Measurements from ENCODE around the gene TFEC.

The TFEC gene

GRCh38 chr7:115962340-115962739, 68.2 kb downstream of the TFEC start:
- no peak overlapping the region for H2BK5ac ChIP-seq (ENCODE audit: low read depth, low read length, poor library complexity)
- H3K4me3 ChIP-seq (ENCODE audit: low read depth, low read length): no peak overlapping the region
- no peaks in the 10 kb centered on the region for H3K4me1 ChIP-seq (ENCODE audit: control insufficient read depth in 1 of 2, insufficient read depth in 2 of 2, low read length in 2 of 2)
- no peak overlapping the region for H2AFZ ChIP-seq (ENCODE audit: insufficient read depth, low read length, poor library complexity)
- H3K36me3 ChIP-seq (ENCODE audit: control insufficient read depth in 1 of 2, insufficient read depth in 2 of 2, low read length in 2 of 2): no peaks in the 10 kb centered on the region
- no peak overlapping the region for H2BK120ac ChIP-seq (ENCODE audit: insufficient read depth, low read length, poor library complexity)
- H3K18ac ChIP-seq (ENCODE audit: low read length): no peak overlapping the region
- H3K79me2 ChIP-seq (ENCODE audit: control insufficient read depth, insufficient read depth, low read length, poor library complexity): no peaks in the 10 kb centered on the region
- no peak overlapping the region for H3K9ac ChIP-seq (ENCODE audit: low read length)
- DNase-seq: no peak
- H3K4me2 ChIP-seq (ENCODE audit: low read length): no peak overlapping the region
- no peaks in the 10 kb centered on the region for H3K9me3 ChIP-seq (ENCODE audit: insufficient read depth, low read depth, low read length)
- H3K79me1 ChIP-seq (ENCODE audit: low read length): no peaks in the 10 kb centered on the region
- H3K27me3 ChIP-seq (ENCODE audit: insufficient read depth, low read length): no peaks in the 10 kb centered on the region
- H2AK5ac ChIP-seq (ENCODE audit: low read length): no peak overlapping the region
- H3K27ac ChIP-seq (ENCODE audit: low read depth, low read length): no peak overlapping the region
- H3K4ac ChIP-seq (ENCODE audit: low read depth, low read length): no peak overlapping the region
- no peak overlapping the region for H4K8ac ChIP-seq (ENCODE audit: low read depth, low read length)
- H4K91ac ChIP-seq (ENCODE audit: low read depth, low read length): no peak overlapping the region
- H3K23ac ChIP-seq (ENCODE audit: low read length): no peak overlapping the region
- H3K14ac ChIP-seq (ENCODE audit: low read length): no peak overlapping the region
- no peak overlapping the region for H2BK12ac ChIP-seq (ENCODE audit: low read length)
- H4K12ac ChIP-seq (ENCODE audit: low read depth, low read length): no peak overlapping the region

GRCh38 chr7:115953592-115954255, 76.8 kb downstream of the TFEC start:
- H3K79me2 ChIP-seq (ENCODE audit: control insufficient read depth, insufficient read depth, low read length, poor library complexity): no peaks in the 10 kb centered on the region
- no peaks in the 10 kb centered on the region for H3K79me1 ChIP-seq (ENCODE audit: low read length)
- H3K27ac ChIP-seq (ENCODE audit: low read depth, low read length): no peak overlapping the region
- no peak overlapping the region for H3K4ac ChIP-seq (ENCODE audit: low read depth, low read length)
- no peak overlapping the region for H2BK120ac ChIP-seq (ENCODE audit: insufficient read depth, low read length, poor library complexity)
- H2AK5ac ChIP-seq (ENCODE audit: low read length): no peak overlapping the region
- H3K36me3 ChIP-seq (ENCODE audit: control insufficient read depth in 1 of 2, insufficient read depth in 2 of 2, low read length in 2 of 2): no peaks in the 10 kb centered on the region
- no peak overlapping the region for H3K18ac ChIP-seq (ENCODE audit: low read length)
- WGBS (ENCODE audit: extremely low coverage, insufficient coverage, insufficient read length): no CpG with 5 or more reads among the region's 5 CpGs
- H3K4me2 ChIP-seq (ENCODE audit: low read length): no peak overlapping the region
- H3K4me3 ChIP-seq (ENCODE audit: low read depth, low read length): no peak overlapping the region
- no peak overlapping the region for H2BK12ac ChIP-seq (ENCODE audit: low read length)
- no peaks in the 10 kb centered on the region for H3K4me1 ChIP-seq (ENCODE audit: control insufficient read depth in 1 of 2, insufficient read depth in 2 of 2, low read length in 2 of 2)
- H4K8ac ChIP-seq (ENCODE audit: low read depth, low read length): no peak overlapping the region
- H2BK5ac ChIP-seq (ENCODE audit: low read depth, low read length, poor library complexity): no peak overlapping the region
- no peak for DNase-seq
- no peaks in the 10 kb centered on the region for H3K9me3 ChIP-seq (ENCODE audit: insufficient read depth, low read depth, low read length)
- no peak overlapping the region for H3K9ac ChIP-seq (ENCODE audit: low read length)
- no peak overlapping the region for H4K12ac ChIP-seq (ENCODE audit: low read depth, low read length)
- H3K27me3 ChIP-seq (ENCODE audit: insufficient read depth, low read length): no peaks in the 10 kb centered on the region
- no peak overlapping the region for H2AFZ ChIP-seq (ENCODE audit: insufficient read depth, low read length, poor library complexity)
- no peak overlapping the region for H4K91ac ChIP-seq (ENCODE audit: low read depth, low read length)
- H3K23ac ChIP-seq (ENCODE audit: low read length): no peak overlapping the region
- H3K14ac ChIP-seq (ENCODE audit: low read length): no peak overlapping the region

GRCh38 chr7:115952832-115953231, 77.7 kb downstream of the TFEC start:
- Histone ChIP-seq H3K14ac (ENCODE audit: low read length) (no peak overlapping the region), H3K23ac (ENCODE audit: low read length) (no peak overlapping the region), H2BK120ac (ENCODE audit: insufficient read depth, low read length, poor library complexity) (no peak overlapping the region), H3K9ac (ENCODE audit: low read length) (no peak overlapping the region), H2AK5ac (ENCODE audit: low read length) (no peak overlapping the region), H3K27me3 (ENCODE audit: insufficient read depth, low read length) (no peaks in the 10 kb centered on the region), H3K4me1 (ENCODE audit: control insufficient read depth in 1 of 2, insufficient read depth in 2 of 2, low read length in 2 of 2) (no peaks in the 10 kb centered on the region), H4K91ac (ENCODE audit: low read depth, low read length) (no peak overlapping the region), H3K79me2 (ENCODE audit: control insufficient read depth, insufficient read depth, low read length, poor library complexity) (no peaks in the 10 kb centered on the region), H2BK5ac (ENCODE audit: low read depth, low read length, poor library complexity) (no peak overlapping the region), H3K79me1 (ENCODE audit: low read length) (no peaks in the 10 kb centered on the region), H3K4ac (ENCODE audit: low read depth, low read length) (no peak overlapping the region), H3K27ac (ENCODE audit: low read depth, low read length) (no peak overlapping the region), H3K4me2 (ENCODE audit: low read length) (no peak overlapping the region), H3K36me3 (ENCODE audit: control insufficient read depth in 1 of 2, insufficient read depth in 2 of 2, low read length in 2 of 2) (no peaks in the 10 kb centered on the region), H2BK12ac (ENCODE audit: low read length) (no peak overlapping the region), H4K12ac (ENCODE audit: low read depth, low read length) (no peak overlapping the region), H3K9me3 (ENCODE audit: insufficient read depth, low read depth, low read length) (no peaks in the 10 kb centered on the region), H3K18ac (ENCODE audit: low read length) (no peak overlapping the region), H3K4me3 (ENCODE audit: low read depth, low read length) (no peak overlapping the region), H4K8ac (ENCODE audit: low read depth, low read length) (no peak overlapping the region), H2AFZ (ENCODE audit: insufficient read depth, low read length, poor library complexity) (no peak overlapping the region)
- no peak for DNase-seq
- WGBS (ENCODE audit: extremely low coverage, insufficient coverage, insufficient read length): no CpG with 5 or more reads among the region's 4 CpGs

GRCh38 chr7:115951547-115951946, 79.0 kb downstream of the TFEC start:
- no peak overlapping the region for H2AK5ac ChIP-seq (ENCODE audit: low read length)
- H3K36me3 ChIP-seq (ENCODE audit: control insufficient read depth in 1 of 2, insufficient read depth in 2 of 2, low read length in 2 of 2): no peaks in the 10 kb centered on the region
- no peaks in the 10 kb centered on the region for H3K79me2 ChIP-seq (ENCODE audit: control insufficient read depth, insufficient read depth, low read length, poor library complexity)
- H3K9me3 ChIP-seq (ENCODE audit: insufficient read depth, low read depth, low read length): no peaks in the 10 kb centered on the region
- no peak overlapping the region for H3K4me3 ChIP-seq (ENCODE audit: low read depth, low read length)
- no peak overlapping the region for H3K14ac ChIP-seq (ENCODE audit: low read length)
- no peak overlapping the region for H4K12ac ChIP-seq (ENCODE audit: low read depth, low read length)
- no peak overlapping the region for H3K4ac ChIP-seq (ENCODE audit: low read depth, low read length)
- no peak overlapping the region for H3K9ac ChIP-seq (ENCODE audit: low read length)
- H3K27me3 ChIP-seq (ENCODE audit: insufficient read depth, low read length): no peaks in the 10 kb centered on the region
- H2BK12ac ChIP-seq (ENCODE audit: low read length): no peak overlapping the region
- no peak overlapping the region for H2BK120ac ChIP-seq (ENCODE audit: insufficient read depth, low read length, poor library complexity)
- DNase-seq: no peak
- H3K18ac ChIP-seq (ENCODE audit: low read length): no peak overlapping the region
- no peak overlapping the region for H2BK5ac ChIP-seq (ENCODE audit: low read depth, low read length, poor library complexity)
- H3K4me1 ChIP-seq (ENCODE audit: control insufficient read depth in 1 of 2, insufficient read depth in 2 of 2, low read length in 2 of 2): no peaks in the 10 kb centered on the region
- no peak overlapping the region for H2AFZ ChIP-seq (ENCODE audit: insufficient read depth, low read length, poor library complexity)
- WGBS (ENCODE audit: extremely low coverage, insufficient coverage, insufficient read length): no CpG with 5 or more reads among the region's 1 CpG
- no peak overlapping the region for H3K27ac ChIP-seq (ENCODE audit: low read depth, low read length)
- H3K79me1 ChIP-seq (ENCODE audit: low read length): no peaks in the 10 kb centered on the region
- H4K8ac ChIP-seq (ENCODE audit: low read depth, low read length): no peak overlapping the region
- H3K23ac ChIP-seq (ENCODE audit: low read length): no peak overlapping the region
- H3K4me2 ChIP-seq (ENCODE audit: low read length): no peak overlapping the region
- H4K91ac ChIP-seq (ENCODE audit: low read depth, low read length): no peak overlapping the region

Data from trophoblast cell (in vitro differentiated cells and primary cell).